AG09319 (cell line): Measurements from ENCODE around the gene ATP4B.

Source experiments
- DNase-seq: peaks from one replicate; pipeline ENCODE4 v3.0.0-alpha.2; 2010; ENCODE audit warnings: low read depth; ENCODE audit errors: extremely low read depth
- TF ChIP-seq, protein P1 (sequence below): IDR thresholded peaks from 2 replicates; pipeline ENCODE4 v1.5.1; 2011; ENCODE audit warnings: low read depth, mild to moderate bottlenecking, inconsistent platforms, low read length, moderate library complexity

ATP4B gene

DNA sequence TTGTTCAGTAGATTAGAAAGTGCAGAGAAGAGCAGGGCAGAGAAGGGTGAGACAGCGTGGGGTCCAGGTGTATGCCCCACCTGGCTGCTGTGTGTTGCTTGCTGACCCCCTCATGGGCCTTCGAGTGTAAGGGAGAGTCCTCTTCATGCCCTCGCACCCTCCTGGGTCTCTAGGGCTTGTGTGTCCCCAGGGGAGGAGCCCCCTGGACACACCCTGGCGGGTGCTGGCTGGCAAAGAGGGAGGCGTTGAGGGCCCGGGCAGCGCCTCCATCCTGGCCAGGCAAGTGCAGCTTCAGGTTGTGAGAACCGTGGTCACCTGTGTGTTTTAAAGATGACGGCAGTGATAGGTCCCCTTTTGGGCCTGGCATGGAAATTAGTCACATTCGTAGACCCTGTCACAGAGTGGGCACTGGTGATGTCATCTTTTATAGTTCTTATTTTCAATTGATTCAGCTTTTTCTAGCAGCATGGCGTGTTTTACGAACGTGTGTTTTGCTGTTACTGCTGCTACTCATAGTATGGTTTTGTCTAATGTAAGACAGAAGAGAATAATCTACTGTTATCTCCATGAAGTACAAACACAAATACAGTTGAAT is 54.8 kb downstream of the ATP4B start:
- TF ChIP-seq, protein P1, sequence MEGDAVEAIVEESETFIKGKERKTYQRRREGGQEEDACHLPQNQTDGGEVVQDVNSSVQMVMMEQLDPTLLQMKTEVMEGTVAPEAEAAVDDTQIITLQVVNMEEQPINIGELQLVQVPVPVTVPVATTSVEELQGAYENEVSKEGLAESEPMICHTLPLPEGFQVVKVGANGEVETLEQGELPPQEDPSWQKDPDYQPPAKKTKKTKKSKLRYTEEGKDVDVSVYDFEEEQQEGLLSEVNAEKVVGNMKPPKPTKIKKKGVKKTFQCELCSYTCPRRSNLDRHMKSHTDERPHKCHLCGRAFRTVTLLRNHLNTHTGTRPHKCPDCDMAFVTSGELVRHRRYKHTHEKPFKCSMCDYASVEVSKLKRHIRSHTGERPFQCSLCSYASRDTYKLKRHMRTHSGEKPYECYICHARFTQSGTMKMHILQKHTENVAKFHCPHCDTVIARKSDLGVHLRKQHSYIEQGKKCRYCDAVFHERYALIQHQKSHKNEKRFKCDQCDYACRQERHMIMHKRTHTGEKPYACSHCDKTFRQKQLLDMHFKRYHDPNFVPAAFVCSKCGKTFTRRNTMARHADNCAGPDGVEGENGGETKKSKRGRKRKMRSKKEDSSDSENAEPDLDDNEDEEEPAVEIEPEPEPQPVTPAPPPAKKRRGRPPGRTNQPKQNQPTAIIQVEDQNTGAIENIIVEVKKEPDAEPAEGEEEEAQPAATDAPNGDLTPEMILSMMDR = no peak
- DNase-seq = no peak

DNA sequence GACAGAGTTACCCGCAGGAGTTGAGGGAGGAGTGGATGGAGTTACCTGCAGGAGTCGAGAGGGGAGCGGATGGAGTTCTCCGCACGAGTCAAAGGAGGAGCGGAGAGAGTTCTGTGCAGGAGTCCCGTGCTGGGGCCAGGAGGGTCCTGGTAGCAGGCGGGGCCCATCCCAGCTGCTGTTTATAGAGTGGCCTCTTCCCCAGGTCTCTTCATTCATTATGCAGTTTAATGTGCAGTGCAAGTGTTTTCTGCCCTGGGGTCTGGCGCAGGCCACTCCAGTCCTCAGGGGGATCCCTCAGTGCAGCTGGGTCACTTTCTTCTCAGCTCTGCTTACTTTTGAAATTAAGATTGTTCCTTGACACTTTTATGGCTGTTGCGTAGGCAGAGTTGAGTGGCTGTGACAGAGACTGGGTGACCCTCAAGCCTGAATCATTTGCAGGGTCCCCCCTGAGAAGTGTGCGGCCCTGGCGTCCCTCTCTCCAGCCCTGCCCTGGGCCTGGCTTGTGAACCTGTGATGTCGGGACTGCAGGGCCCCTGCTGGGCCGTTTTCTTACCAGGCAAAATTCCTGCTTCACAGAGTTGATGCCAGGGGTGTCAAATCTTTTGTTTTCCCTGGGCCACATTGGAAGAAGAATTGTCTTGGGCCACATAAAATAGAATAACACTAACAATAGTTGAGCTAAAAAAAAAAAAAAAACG is 55.6 kb downstream of the ATP4B start:
- TF ChIP-seq, protein P1 = no peak
- no peak for DNase-seq

DNA sequence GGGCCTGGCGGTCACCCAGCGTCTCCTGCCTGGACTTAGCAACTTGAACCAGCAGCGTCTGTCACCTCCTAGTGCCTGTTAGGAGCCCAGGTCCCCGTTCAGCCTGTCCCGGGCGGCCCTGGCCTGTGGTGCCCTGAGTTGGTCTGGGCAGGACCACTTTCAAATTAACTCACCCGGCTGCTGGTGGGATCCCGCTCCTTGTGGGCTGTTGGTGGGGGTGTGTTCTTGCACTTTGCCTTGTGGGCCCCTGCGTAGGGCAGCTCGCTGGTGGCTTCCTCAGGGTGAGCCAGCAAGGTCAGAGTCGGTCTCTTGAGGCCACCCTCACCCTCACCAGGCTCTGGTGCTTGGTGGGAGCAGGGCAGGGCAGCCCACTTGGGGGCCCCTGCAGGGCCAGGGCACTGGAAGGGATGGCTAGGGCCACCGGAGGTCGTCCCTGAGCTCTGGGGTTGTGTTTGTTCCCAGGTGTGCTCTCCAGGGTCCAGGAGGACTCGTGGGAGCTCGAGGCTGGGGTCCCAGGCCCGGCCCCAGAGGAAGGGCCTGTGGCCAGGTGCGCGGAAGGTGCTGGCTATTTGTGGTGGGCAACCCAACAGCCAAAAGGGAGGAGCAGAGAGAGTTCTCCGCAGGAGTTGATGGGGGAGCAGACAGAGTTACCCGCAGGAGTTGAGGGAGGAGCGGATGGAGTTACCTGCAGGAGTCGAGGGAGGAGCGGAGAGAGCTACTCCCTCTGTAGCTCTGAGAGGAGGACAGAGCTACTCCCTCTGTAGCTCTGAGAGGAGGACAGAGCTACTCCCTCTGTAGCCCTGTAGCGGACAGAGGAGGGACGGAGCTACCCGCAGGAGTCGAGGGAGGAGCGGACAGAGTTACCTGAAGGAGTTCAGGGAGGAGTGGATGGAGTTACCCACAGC is 56.6 kb downstream of the ATP4B start:
- TF ChIP-seq, protein P1 = no peak
- no peak for DNase-seq

DNA sequence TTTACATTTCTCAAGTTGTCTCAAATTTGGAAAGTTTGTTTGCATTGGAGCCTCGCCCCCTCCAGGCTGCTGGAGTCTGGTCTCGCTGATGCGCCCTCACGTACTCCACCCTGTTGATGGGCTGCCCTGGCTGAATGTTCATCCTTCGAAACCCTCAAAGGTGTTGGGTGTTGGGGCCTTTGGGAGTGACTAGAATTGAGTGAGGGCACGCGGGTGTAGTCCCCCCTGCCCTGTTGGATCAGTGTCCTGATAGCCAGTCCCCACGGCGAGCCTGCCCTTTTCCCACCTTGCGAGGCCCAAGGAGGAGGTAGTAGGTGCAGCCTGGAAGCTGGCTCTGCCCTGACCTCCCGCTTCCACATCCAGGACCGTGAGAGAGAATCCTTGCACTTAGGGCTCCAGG is 58.6 kb downstream of the ATP4B start:
- no peak for DNase-seq
- TF ChIP-seq, protein P1 = no peak
